Upper lobe of left lung (tissue), 4 donors: ENCODE results near the gene SPATA1.

ENCODE experiments used
- CTCF ChIP-seq, 6 experiments: fragments of 450-650 bp in 4 of 6; fragments of 200-600 bp in 2 of 6; sonication (generic) in 2 of 6; IDR thresholded peaks; one replicate each; pipeline ENCODE4 v1.5.1; 2016 to 2019; ENCODE audit warnings: antibody characterized with exemption in 6 of 6
- EP300 ChIP-seq, 4 donors: sonication (generic); formaldehyde crosslinking; IDR thresholded peaks; one replicate each; pipeline ENCODE4 v1.5.1; 2017; ENCODE audit warnings: antibody characterized with exemption in 4 of 4, control low read depth in 2 of 4

GRCh38 chr1:84613887-84614286, 107.7 kb downstream of the SPATA1 start:
- TF ChIP-seq CTCF (IDR thresholded peaks at IDR 0.05) = no peak
- no peak for TF ChIP-seq EP300 (IDR thresholded peaks at IDR 0.05)
